ENCODE data around the gene CDC6.

DNA sequence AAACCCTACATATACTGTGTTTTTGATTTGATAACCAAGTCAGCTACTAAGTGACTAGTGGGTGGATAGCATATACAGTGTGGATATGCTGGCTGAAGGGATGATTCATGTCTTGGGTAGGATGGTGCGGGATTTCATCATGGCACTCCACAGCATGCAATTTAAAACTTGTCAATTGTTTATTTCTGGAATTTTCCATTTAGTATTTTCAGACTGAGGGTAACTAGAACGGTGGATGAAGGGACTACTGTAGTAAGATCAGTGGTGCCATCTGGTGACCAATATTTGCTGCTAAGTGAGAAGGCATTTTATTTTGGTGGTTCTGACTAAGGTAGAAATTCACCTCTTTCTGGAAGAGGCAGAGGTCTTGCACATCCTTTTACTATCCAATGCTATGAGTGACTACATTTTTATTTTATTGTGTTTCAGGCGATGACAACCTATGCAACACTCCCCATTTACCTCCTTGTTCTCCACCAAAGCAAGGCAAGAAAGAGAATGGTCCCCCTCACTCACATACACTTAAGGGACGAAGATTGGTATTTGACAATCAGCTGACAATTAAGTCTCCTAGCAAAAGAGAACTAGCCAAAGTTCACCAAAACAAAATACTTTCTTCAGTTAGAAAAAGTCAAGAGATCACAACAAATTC, 3.1 kb downstream of the CDC6 start:
- TF ChIP-seq, protein P1, sequence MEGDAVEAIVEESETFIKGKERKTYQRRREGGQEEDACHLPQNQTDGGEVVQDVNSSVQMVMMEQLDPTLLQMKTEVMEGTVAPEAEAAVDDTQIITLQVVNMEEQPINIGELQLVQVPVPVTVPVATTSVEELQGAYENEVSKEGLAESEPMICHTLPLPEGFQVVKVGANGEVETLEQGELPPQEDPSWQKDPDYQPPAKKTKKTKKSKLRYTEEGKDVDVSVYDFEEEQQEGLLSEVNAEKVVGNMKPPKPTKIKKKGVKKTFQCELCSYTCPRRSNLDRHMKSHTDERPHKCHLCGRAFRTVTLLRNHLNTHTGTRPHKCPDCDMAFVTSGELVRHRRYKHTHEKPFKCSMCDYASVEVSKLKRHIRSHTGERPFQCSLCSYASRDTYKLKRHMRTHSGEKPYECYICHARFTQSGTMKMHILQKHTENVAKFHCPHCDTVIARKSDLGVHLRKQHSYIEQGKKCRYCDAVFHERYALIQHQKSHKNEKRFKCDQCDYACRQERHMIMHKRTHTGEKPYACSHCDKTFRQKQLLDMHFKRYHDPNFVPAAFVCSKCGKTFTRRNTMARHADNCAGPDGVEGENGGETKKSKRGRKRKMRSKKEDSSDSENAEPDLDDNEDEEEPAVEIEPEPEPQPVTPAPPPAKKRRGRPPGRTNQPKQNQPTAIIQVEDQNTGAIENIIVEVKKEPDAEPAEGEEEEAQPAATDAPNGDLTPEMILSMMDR (IDR thresholded peaks at IDR 0.05): peak in 2 of 3 donors; percentile 51
- TF ChIP-seq POLR2A (IDR thresholded peaks at IDR 0.05): no peak
- TF ChIP-seq POLR2AphosphoS5 (IDR thresholded peaks at IDR 0.05): no peak

All from breast epithelium (tissue), 3 donors.